SU-DHL-6 (cell line): ENCODE results near the gene ZC3H14.

Experiments used
- CTCF ChIP-seq: fragments of 200-600 bp; sonication (generic); IDR thresholded peaks from one replicate; pipeline ENCODE4 v1.5.1; 2017; ENCODE audit warnings: antibody characterized with exemption, mild to moderate bottlenecking, low read length, moderate library complexity; ENCODE audit not compliant: insufficient read depth, poor library complexity, severe bottlenecking
- EZH2phosphoT487 ChIP-seq: fragments of 200-600 bp; sonication (generic), shearing (Covaris generic); conservative IDR thresholded peaks from 2 replicates; pipeline ENCODE4 v1.6.1; 2018; ENCODE audit warnings: mild to moderate bottlenecking, antibody characterized with exemption, low read length, moderate library complexity, mixed read lengths

DNA sequence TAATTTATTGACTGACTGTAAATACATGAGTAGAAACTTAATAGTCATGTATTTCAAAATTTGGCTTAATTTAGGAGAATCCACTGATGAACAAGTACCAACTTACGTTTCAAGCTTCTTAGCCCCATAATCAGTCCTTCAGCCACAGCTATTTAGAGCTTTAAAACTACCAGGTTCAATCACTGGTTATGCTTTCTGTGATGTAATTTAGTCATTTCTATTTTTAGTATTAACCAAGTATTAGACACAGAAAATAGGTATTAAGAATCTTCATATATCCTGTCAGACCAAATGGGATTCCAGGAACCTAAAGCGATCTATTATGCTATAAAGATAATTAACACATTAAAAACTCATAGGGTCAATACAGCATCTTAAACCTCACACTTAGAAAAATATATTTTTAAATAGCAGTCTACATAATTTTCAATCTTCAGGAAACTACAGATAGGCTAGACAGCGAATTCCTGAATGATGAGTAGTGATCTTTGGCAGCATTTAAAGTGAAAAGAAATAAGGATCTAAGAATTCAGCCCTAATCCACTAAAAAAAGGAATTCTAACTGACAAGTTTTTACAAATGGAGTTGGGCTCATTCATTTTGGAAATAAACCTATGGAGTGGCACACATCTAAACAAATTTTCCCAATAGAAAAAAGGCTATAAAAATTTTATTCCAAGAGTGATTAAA, 51.5 kb downstream of the ZC3H14 start:
- TF ChIP-seq CTCF, result no peak
- TF ChIP-seq EZH2phosphoT487, result no peak
